Measurements from ENCODE around the gene HAUS3.

Gene HAUS3

GRCh38 chr4:2262145-2262943, 20.4 kb upstream of the HAUS3 start:
- DNase-seq, result peak; percentile 97

- no peak for DNase-seq
These were observed 19.9 kb upstream of the HAUS3 start, which contains the start of gene MXD4 for GRCh38 chr4:2261853-2262144. Gene MXD4, minus strand, starts transcription at chr4:2262109. Its CDS starts 129 bp downstream, at chr4:2261980.

GRCh38 chr4:2261110-2261852, 19.4 kb upstream of the HAUS3 start:
- peak; percentile 64 for DNase-seq

GRCh38 chr4:2260344-2261109, 18.6 kb upstream of the HAUS3 start:
- DNase-seq, result peak; percentile 1

- DNase-seq, result no peak
These were observed 17.8 kb upstream of the HAUS3 start for GRCh38 chr4:2259541-2260343.

- DNase-seq, result peak; percentile 1
These were observed 17.2 kb upstream of the HAUS3 start for GRCh38 chr4:2259036-2259540.

GRCh38 chr4:2258091-2259035, 16.4 kb upstream of the HAUS3 start:
- DNase-seq, result peak; percentile 1

GRCh38 chr4:2257361-2258081, 15.6 kb upstream of the HAUS3 start:
- no peak for DNase-seq

- DNase-seq, result no peak
These were observed 14.9 kb upstream of the HAUS3 start for GRCh38 chr4:2256781-2257191.

GRCh38 chr4:2256156-2256731, 14.3 kb upstream of the HAUS3 start:
- no peak for DNase-seq

- DNase-seq, result no peak
These were observed 13.7 kb upstream of the HAUS3 start for GRCh38 chr4:2255501-2256155.

GRCh38 chr4:2254665-2255500, 13.0 kb upstream of the HAUS3 start:
- DNase-seq, result no peak

GRCh38 chr4:2253160-2254084, 11.5 kb upstream of the HAUS3 start:
- no peak for DNase-seq

GRCh38 chr4:2252530-2253091, 10.7 kb upstream of the HAUS3 start:
- DNase-seq, result no peak

GRCh38 chr4:2251795-2252529, 10.0 kb upstream of the HAUS3 start:
- DNase-seq, result no peak

GRCh38 chr4:2251073-2251794, 9.3 kb upstream of the HAUS3 start:
- DNase-seq, result no peak

All from stimulated activated CD4-positive, alpha-beta T cell treated with anti-CD3 and anti-CD28 coated beads, Interleukin-4, amount 100 ng/mL, for 1 hour (primary cell).